ENCODE measurements around the gene RBMS1.
"Not testable (repeated sequence)": the region's sequence is repeated elsewhere in the genome, so short reads cannot be mapped to it uniquely, and the experiment has no call there.

RBMS1 gene

DNA sequence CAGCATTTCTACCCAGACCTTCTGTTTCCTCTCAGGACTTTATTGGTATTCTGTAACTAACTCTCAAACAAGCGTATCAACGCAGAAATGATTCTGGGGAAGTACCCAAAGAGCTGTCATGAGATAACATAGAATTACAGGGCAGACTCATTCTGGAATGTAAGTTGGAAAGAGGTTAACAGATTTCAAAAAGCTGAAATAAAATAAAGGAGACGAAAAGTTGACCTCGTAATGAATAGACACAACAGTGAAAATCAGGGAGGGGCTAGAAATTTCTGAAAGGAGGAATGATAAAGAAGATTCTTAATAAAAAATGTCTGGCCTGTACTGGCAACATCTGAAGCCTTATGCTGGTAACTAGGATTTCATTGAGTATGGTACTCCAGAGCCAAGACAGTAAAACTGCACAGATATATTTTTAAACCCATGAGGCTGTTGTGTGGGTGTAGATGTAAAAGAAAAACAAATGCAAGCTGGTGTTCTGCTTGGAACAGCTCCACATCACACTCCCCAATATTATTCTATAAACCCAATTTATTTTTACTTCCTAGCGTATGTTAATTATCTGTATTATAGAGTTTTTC is 23.9 kb downstream of the RBMS1 start:
- DNase-seq (ENCODE audit: low read depth), result no peak

- DNase-seq (ENCODE audit: low read depth), result no peak
These were observed 24.4 kb downstream of the RBMS1 start for GRCh38 chr2:160469164-160469563.

GRCh38 chr2:160467086-160467485 is 26.5 kb downstream of the RBMS1 start:
- no peak for DNase-seq (ENCODE audit: low read depth)

DNA sequence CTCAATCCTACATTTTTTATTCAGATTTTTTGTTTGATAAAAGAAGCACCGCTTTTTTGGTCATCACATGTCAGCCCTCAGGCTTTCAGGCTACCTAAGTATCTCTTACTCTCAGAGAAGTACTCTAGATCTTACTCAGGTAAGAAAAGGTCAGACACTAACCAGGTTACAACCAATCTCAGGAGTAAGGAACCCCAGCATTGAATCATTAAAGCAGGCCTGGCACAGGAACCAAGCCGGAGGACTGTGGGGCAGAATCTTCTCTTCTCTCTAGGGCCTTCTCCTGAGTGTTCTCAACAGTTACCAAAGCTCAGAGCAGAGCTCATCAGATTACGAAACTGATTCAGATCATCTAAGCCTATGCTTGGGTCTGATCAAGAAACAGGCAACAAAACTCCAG is 28.2 kb downstream of the RBMS1 start:
- no peak for DNase-seq (ENCODE audit: low read depth)

DNA sequence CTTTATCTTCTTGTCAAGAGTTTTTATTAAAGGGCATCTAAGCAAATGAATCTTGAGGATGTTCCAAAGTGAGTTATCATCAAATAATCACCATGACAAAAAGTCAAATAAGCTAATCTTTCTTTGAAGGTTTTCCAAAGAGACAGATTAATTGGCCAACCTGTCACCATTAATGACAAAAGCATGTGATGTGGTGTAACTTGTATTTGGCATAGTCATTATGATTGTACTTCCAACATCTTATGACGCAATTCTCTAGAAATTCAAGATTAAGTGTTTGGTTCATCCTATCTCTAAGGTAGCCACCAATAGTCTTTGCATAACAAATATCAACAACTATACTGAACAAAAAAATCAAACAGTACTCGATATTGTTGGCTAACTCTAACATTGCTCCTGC is 28.6 kb downstream of the RBMS1 start:
- no peak for DNase-seq (ENCODE audit: low read depth)

DNA sequence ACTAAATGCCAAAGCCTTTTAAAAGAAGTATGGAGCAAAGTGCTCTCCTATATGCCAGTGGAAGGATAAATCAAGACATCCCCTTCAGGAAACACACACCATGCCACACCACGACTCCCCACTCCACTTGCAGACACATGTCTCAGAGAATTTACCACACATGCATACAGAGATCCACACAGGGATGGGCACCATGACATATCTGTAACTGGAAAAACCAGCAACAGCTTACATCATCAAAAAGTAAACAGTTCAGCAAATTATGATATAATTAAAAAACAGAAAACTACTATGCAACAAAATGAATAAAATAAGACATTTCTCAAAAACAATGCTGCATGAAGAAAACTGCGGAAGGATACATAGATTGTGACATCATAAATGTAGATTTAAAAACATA is 29.6 kb downstream of the RBMS1 start:
- DNase-seq (ENCODE audit: low read depth), result no peak

DNA sequence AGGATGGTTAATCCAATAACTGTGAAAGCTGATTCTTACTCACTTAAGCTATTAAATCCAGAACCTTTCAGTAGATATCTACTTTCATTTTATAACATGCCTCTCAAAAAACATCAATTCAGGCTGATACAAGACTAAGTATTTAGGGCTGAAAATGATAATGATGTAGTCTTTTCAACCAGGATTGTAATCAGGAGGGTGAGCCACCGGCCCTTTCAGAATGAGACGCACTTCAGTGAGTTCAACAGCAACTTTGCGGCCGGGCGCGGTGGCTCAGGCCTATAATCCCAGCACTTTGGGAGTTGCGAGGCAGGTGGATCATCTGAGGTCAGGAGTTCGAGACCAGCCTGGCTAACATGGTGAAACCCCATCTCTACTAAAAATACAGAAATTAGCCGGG is 30.4 kb downstream of the RBMS1 start:
- DNase-seq (ENCODE audit: low read depth), result no peak

DNA sequence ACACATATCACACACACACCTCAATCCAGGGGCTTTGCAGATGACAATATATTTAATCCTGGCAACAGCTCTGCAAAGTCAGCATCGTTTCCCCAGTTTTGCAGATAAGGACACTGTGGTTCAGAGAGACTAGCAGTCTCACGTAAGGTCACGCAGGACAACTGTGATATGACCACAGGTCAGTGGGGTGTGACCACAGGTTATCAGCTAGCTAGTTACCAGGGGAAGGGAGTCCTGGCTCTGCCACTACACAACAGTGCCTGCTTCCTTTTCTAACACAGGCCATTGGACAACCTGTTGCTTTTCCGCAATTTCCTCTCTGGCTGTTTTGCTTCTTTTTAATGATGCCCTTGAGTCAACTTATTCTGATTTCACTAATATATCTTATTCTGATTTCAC is 33.3 kb downstream of the RBMS1 start:
- DNase-seq (ENCODE audit: low read depth), result no peak

DNA sequence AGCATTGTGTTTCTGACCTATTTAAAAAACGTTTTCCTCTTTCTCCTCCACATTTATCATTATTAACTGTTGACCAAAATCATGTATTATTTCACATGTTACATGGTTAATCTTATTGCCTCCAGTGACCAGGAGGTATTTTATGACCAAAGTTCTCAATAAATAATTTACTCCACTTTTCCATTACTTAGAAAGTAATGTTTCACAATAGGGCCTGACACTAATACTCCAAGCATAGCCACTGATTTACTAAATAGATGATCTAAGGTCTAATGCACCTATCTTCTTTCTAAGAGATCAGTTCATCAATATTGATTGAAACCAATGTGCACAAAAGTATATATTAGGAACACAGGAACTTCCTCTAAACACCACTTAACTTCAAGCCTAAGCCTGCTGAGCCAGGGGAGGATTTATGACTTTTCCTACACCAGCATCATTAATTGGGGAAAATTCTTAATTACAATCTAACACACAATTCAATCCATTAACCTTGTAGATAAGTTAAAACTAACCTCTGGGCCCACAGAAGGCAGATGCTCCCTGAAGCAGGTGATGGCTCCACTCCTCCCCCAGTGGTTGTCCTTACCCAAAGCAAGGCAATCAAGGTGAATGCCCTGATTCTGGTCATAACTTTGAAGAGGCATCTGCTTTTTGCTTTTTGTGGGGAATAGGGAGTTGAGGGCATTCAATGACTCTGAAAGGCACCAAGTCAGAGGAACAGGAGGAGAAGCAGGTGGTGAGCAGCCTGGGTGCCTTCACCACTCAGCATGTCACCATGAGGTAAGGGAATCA is 33.9 kb downstream of the RBMS1 start:
- DNase-seq (ENCODE audit: low read depth), result no peak

GRCh38 chr2:160458718-160459453 is 34.7 kb downstream of the RBMS1 start:
- DNase-seq (ENCODE audit: low read depth), result no peak

- DNase-seq (ENCODE audit: low read depth), result no peak
These were observed 36.0 kb downstream of the RBMS1 start for GRCh38 chr2:160457588-160457987.

DNA sequence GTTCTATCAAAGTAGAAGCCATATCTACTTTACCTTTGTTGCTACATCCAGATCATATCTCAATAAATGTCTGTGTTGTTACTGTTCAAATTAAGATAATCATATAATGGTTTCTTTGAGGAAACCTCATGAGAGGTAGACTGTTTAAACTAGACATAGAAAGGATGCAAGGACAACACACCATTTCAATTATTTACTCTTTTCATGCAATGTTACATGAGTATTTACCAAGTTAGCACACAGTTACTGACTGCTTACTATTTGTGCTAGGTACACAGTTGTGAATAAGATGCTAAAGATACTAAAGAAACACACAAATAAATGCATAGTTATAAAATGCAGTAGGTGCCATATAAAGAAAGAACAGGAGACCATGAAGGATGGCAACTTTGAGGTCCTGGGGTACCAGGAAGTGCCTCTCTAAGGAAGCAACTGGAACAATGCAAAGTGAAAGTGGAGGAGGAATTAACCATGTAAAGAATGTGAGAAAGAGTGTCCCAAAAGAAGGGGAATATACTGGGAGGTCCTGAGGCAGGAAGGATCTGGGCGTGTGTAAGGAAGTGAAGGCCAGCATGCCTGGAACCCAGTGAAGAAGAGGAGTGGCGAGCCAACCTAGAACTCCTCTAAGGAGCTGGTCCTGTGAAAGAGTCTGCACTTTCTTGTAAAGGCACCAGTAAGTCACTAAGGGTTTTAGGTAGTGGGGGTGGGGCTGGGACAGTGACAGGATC is 39.4 kb downstream of the RBMS1 start:
- no peak for DNase-seq (ENCODE audit: low read depth)

DNA sequence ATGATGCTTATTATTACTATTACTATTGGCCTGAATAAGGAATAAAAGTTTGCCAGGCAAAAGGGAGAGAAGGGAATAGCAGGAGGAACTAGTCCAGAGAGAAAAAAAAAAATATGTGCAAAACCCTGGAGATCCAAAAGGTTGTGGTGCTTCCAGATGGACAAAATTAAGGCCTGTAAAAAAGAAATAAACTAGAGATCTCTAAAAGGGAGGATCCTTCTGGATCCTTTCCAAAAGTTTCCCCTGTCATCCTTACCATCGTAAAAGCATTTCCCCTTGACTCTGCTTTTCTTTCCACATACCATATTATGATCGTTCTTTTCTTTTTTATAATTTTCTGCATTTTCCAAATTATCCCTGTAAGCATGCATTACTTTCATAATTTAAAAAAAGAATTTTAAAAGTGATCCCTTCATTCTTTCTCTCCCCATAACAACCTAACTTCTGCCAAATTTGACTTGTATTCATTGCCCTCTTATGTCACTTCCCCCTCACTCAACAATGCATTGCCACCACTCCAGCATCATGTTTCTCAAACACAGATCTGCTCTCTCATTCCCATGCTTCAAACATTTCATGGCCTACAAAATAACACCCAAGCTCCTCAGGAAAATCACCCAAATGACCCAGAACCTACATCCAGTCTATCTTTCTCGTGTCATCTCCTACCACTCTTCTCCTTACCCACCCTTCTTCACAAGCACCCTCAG is 40.3 kb downstream of the RBMS1 start:
- DNase-seq (ENCODE audit: low read depth), result no peak

DNA sequence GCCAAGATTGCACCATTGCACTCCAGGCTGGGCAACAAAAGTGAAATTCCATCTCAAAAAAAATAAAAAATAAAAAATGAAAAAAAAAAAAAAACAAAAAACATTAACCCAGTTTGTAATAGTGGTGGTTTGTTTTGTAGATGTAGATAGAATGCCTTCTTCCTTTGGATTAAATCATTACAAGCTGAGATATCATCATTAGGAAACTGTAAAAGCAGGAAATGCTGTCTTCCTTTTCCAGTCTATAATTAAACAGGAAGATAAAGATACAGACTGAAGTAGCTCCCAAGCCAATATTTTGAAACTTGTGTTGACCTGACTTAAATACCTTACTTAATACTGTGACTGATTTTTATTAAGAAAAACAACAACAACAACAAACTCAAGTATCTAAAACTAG is 43.1 kb downstream of the RBMS1 start:
- DNase-seq (ENCODE audit: low read depth), result no peak

DNA sequence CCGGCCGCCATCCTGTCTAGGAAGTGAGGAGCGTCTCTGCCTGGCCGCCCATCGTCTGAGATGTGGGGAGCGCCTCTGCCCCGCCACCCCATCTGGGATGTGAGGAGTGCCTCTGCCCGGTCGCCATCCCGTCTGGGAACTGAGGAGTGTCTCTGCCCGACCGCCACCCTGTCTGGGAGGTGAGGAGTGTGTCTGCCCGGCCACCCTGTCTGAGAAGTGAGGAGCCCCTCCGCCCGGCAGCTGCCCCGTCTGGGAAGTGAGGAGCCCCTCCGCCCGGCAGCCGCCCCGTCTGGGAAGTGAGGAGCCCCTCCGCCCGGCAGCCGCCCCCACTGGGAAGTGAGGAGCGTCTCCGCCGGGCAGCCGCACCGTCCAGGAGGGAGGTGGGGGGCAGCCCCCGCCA is 44.8 kb downstream of the RBMS1 start:
- not testable (repeated sequence) for DNase-seq (ENCODE audit: low read depth)

DNA sequence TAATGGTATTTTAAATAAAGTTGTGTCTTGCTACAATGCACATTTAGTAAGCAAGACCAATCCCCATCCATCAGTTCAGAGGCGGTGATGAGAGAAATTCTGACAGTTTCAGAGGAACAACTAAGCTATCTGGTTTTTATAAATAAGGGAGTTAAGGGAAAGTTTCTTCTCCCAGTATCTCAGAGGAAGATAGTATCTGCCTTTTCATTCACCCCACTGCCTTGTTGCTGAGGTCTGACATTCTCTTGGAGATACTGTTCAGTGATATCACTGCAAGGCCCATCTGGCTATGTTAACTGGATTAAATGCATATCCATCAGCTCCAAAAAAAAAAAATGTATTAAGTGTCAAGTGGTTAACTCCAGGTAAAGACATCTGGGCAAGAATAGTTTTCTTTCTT is 47.9 kb downstream of the RBMS1 start:
- DNase-seq (ENCODE audit: low read depth), result no peak

GRCh38 chr2:160442603-160443002 is 51.0 kb downstream of the RBMS1 start:
- DNase-seq (ENCODE audit: low read depth), result no peak

- DNase-seq (ENCODE audit: low read depth), result no peak
These were observed 52.7 kb downstream of the RBMS1 start for GRCh38 chr2:160440888-160441287.

GRCh38 chr2:160439038-160439437 is 54.6 kb downstream of the RBMS1 start:
- DNase-seq (ENCODE audit: low read depth), result not testable (repeated sequence)

GRCh38 chr2:160437273-160437672 is 56.3 kb downstream of the RBMS1 start:
- no peak for DNase-seq (ENCODE audit: low read depth)

DNA sequence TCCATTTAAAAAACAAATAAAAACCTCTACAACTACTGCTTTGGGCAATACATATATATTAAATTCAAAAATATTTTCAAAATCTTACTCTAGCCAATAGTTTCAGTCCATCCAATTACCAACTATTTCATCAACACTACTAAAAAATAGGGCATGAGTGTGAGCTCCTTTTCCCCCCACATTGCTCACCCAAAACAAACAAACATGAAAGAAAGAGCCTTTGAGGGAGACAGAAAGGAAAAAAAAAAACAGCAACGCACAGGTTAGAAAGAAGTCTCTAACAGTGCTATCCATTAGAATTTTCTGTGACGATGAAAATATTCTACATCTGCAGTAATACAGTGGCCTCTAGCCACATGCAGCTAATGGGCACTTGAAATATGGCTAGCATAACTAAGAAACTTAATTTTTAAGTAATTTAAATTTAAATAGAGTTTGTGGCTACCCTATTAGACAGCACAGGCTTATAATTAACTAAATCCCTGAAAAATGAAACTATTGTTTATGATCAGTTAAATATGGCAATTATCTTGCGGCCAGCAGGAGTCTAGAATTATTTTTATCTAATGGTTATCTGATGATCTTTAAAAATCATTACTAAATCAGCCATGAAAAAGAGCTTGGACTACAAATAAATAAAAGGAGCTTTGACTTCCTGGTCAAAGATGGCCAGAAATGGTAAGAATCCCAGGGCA is 59.2 kb downstream of the RBMS1 start:
- DNase-seq (ENCODE audit: low read depth), result no peak
